ENCODE results near the gene MAK. TPM values are rescaled to one million over a fixed set of nuclear protein-coding genes. Genes with fewer than 3 reads are reported as not detected.
A peak's percentile ranks its signal among the peaks of the same experiment; 100 is the strongest.

The MAK gene
- total and polyA plus RNA-seq, 2 donors, result 0.09 to 0.11 TPM

DNA sequence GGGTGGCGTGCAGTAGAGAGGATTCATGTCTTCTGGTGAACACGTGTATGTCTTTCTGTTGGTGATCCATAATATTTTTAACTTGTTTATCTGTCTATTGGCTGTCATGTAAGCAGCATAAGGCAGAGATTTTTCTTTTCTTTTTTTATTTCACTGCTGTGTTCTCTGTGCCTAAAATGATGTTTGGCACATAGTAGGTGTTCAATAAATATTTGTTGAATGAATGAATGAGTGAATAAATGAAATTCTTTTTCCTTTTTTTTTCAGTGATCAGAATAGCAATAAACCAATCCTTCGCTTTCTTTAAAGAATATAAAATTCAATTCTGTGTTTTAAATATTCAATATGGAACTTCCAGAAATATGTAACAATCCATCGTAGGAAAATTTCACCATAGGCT, 30.0 kb downstream of the MAK start:
- H3K4me3 ChIP-seq (ENCODE audit: low read length in 2 of 2), result no peak overlapping the region
- no peaks in the 10 kb centered on the region for H3K4me1 ChIP-seq (ENCODE audit: control insufficient read depth in 2 of 2, insufficient read depth in 2 of 2, low read length in 2 of 2)
- H3K36me3 ChIP-seq (ENCODE audit: control insufficient read depth in 2 of 2, insufficient read depth in 2 of 2, low read length in 1 of 2), result no peaks in the 10 kb centered on the region
- no peaks in the 10 kb centered on the region for H3K27me3 ChIP-seq (ENCODE audit: control insufficient read depth in 2 of 2, insufficient read depth in 1 of 2, low read length in 1 of 2)
- DNase-seq (ENCODE audit: low read depth in 6 of 9, low spot score in 9 of 9), result no peak
- H3K9me3 ChIP-seq (ENCODE audit: control insufficient read depth in 2 of 2, insufficient read depth in 1 of 2, low read length in 1 of 2), result no peaks in the 10 kb centered on the region
- no peak overlapping the region for H3K27ac ChIP-seq (ENCODE audit: low read depth in 1 of 2, low read length in 1 of 2)
- over 99% methylated on average over 4 of the region's 4 CpGs for WGBS

- Histone ChIP-seq H3K36me3 (ENCODE audit: control insufficient read depth in 2 of 2, insufficient read depth in 2 of 2, low read length in 1 of 2) (no peaks in the 10 kb centered on the region), H3K4me1 (ENCODE audit: control insufficient read depth in 2 of 2, insufficient read depth in 2 of 2, low read length in 2 of 2) (no peaks in the 10 kb centered on the region), H3K9me3 (ENCODE audit: control insufficient read depth in 2 of 2, insufficient read depth in 1 of 2, low read length in 1 of 2) (no peaks in the 10 kb centered on the region), H3K27me3 (ENCODE audit: control insufficient read depth in 2 of 2, insufficient read depth in 1 of 2, low read length in 1 of 2) (no peaks in the 10 kb centered on the region), H3K4me3 (ENCODE audit: low read length in 2 of 2) (no peak overlapping the region), H3K27ac (ENCODE audit: low read depth in 1 of 2, low read length in 1 of 2) (no peak overlapping the region)
- 60% methylated on average over 2 of the region's 2 CpGs for WGBS
- peak; percentile 24 to 77 (median 56) for DNase-seq (ENCODE audit: low read depth in 6 of 9, low spot score in 9 of 9)
These were observed 37.0 kb downstream of the MAK start for GRCh38 chr6:10801224-10801848.

DNA sequence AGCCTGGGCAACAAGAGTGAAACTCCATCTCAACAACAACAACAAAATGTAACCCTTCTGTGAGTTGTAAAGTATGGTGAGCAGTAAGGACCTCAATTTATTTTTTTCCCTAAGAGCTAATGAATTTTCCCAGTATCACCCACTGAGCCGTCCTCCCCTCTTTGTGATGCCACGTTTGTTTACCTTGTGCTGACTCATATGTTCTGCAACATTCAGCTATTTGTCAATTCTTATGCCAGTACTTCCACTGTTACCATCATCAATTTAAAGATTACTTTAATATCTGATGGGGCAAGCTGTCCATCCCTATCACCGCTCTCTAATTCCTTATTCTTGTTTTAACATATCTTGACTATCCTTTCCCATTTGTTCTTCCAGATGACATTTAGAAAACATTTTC, 37.5 kb downstream of the MAK start:
- Histone ChIP-seq H3K9me3 (ENCODE audit: control insufficient read depth in 2 of 2, insufficient read depth in 1 of 2, low read length in 1 of 2) (no peaks in the 10 kb centered on the region), H3K4me3 (ENCODE audit: low read length in 2 of 2) (no peak overlapping the region), H3K27ac (ENCODE audit: low read depth in 1 of 2, low read length in 1 of 2) (no peak overlapping the region), H3K4me1 (ENCODE audit: control insufficient read depth in 2 of 2, insufficient read depth in 2 of 2, low read length in 2 of 2) (no peaks in the 10 kb centered on the region), H3K36me3 (ENCODE audit: control insufficient read depth in 2 of 2, insufficient read depth in 2 of 2, low read length in 1 of 2) (no peaks in the 10 kb centered on the region), H3K27me3 (ENCODE audit: control insufficient read depth in 2 of 2, insufficient read depth in 1 of 2, low read length in 1 of 2) (no peaks in the 10 kb centered on the region)
- no peak for DNase-seq (ENCODE audit: low read depth in 6 of 9, low spot score in 9 of 9)
- WGBS, result 95% methylated on average over 3 of the region's 3 CpGs

DNA sequence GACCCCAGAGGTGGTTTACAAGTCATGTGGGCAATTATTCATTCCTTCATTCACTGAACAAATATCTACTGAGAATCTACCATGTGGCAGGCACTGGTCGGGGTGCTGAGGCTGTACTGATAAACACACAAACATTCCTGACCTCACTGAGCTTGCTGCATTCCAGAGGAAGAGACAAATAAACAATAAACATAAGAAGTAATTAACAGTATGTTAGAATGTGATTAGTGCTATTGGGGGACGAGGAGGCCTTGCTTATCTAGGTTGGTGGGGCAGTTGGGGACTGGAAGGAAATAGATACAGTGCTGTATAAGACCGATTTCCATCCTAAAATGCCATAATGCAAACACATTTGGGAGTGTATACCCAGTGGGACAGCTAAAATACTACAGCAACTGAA, 44.1 kb downstream of the MAK start:
- DNase-seq (ENCODE audit: low read depth in 6 of 9, low spot score in 9 of 9), result no peak
- 96% methylated on average over 3 of the region's 3 CpGs for WGBS
- H3K4me3 ChIP-seq (ENCODE audit: low read length in 2 of 2), result no peak overlapping the region

DNA sequence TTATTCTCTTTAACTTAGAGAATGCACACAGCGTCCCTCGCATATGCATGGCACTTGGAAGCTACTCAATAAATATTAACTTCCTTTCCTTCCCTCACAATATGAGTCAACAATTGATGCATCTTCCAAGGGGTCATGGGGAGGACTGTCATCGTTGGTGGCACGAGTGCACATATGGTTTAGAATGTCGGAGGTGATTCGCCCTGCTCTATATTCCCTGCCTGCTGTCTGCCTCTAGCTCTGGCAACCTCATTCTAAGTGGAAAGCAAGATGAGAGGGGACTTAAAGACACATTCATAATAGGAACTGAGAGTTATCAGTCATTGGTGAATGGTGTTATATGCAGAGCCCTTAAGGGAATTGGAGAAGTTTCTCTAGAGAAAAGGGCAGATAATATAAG, 44.6 kb downstream of the MAK start:
- Histone ChIP-seq H3K27me3 (ENCODE audit: control insufficient read depth in 2 of 2, insufficient read depth in 1 of 2, low read length in 1 of 2) (no peaks in the 10 kb centered on the region), H3K9me3 (ENCODE audit: control insufficient read depth in 2 of 2, insufficient read depth in 1 of 2, low read length in 1 of 2) (no peaks in the 10 kb centered on the region)

More for the DNA sequence above, 44.1 kb downstream of the MAK start:
- H3K27ac ChIP-seq (ENCODE audit: low read depth in 1 of 2, low read length in 1 of 2), result no peak overlapping the region
- H3K9me3 ChIP-seq (ENCODE audit: control insufficient read depth in 2 of 2, insufficient read depth in 1 of 2, low read length in 1 of 2), result no peaks in the 10 kb centered on the region
- H3K36me3 ChIP-seq (ENCODE audit: control insufficient read depth in 2 of 2, insufficient read depth in 2 of 2, low read length in 1 of 2), result no peaks in the 10 kb centered on the region
- no peaks in the 10 kb centered on the region for H3K4me1 ChIP-seq (ENCODE audit: control insufficient read depth in 2 of 2, insufficient read depth in 2 of 2, low read length in 2 of 2)
- no peaks in the 10 kb centered on the region for H3K27me3 ChIP-seq (ENCODE audit: control insufficient read depth in 2 of 2, insufficient read depth in 1 of 2, low read length in 1 of 2)

GRCh38 chr6:10793035-10793434, 45.3 kb downstream of the MAK start:
- 97% methylated on average over 3 of the region's 3 CpGs for WGBS
- Histone ChIP-seq H3K27ac (ENCODE audit: low read depth in 1 of 2, low read length in 1 of 2) (no peak overlapping the region), H3K36me3 (ENCODE audit: control insufficient read depth in 2 of 2, insufficient read depth in 2 of 2, low read length in 1 of 2) (no peaks in the 10 kb centered on the region), H3K27me3 (ENCODE audit: control insufficient read depth in 2 of 2, insufficient read depth in 1 of 2, low read length in 1 of 2) (no peaks in the 10 kb centered on the region), H3K4me1 (ENCODE audit: control insufficient read depth in 2 of 2, insufficient read depth in 2 of 2, low read length in 2 of 2) (no peaks in the 10 kb centered on the region), H3K4me3 (ENCODE audit: low read length in 2 of 2) (no peak overlapping the region), H3K9me3 (ENCODE audit: control insufficient read depth in 2 of 2, insufficient read depth in 1 of 2, low read length in 1 of 2) (no peaks in the 10 kb centered on the region)
- DNase-seq (ENCODE audit: low read depth in 6 of 9, low spot score in 9 of 9), result no peak

More for the DNA sequence above, 44.6 kb downstream of the MAK start:
- Histone ChIP-seq H3K4me1 (ENCODE audit: control insufficient read depth in 2 of 2, insufficient read depth in 2 of 2, low read length in 2 of 2) (no peaks in the 10 kb centered on the region), H3K27ac (ENCODE audit: low read depth in 1 of 2, low read length in 1 of 2) (no peak overlapping the region), H3K36me3 (ENCODE audit: control insufficient read depth in 2 of 2, insufficient read depth in 2 of 2, low read length in 1 of 2) (no peaks in the 10 kb centered on the region), H3K4me3 (ENCODE audit: low read length in 2 of 2) (no peak overlapping the region)
- no peak for DNase-seq (ENCODE audit: low read depth in 6 of 9, low spot score in 9 of 9)
- 98% methylated on average over 6 of the region's 6 CpGs for whole genome bisulfite sequencing

GRCh38 chr6:10792101-10792500, 46.2 kb downstream of the MAK start:
- no peak for DNase-seq (ENCODE audit: low read depth in 6 of 9, low spot score in 9 of 9)
- Histone ChIP-seq H3K9me3 (ENCODE audit: control insufficient read depth in 2 of 2, insufficient read depth in 1 of 2, low read length in 1 of 2) (no peaks in the 10 kb centered on the region), H3K36me3 (ENCODE audit: control insufficient read depth in 2 of 2, insufficient read depth in 2 of 2, low read length in 1 of 2) (no peaks in the 10 kb centered on the region), H3K4me1 (ENCODE audit: control insufficient read depth in 2 of 2, insufficient read depth in 2 of 2, low read length in 2 of 2) (no peaks in the 10 kb centered on the region), H3K27me3 (ENCODE audit: control insufficient read depth in 2 of 2, insufficient read depth in 1 of 2, low read length in 1 of 2) (no peaks in the 10 kb centered on the region), H3K27ac (ENCODE audit: low read depth in 1 of 2, low read length in 1 of 2) (no peak overlapping the region), H3K4me3 (ENCODE audit: low read length in 2 of 2) (no peak overlapping the region)
- 96% methylated on average over 5 of the region's 5 CpGs for WGBS

GRCh38 chr6:10791673-10792072, 46.7 kb downstream of the MAK start:
- Histone ChIP-seq H3K27ac (ENCODE audit: low read depth in 1 of 2, low read length in 1 of 2) (no peak overlapping the region), H3K4me3 (ENCODE audit: low read length in 2 of 2) (no peak overlapping the region), H3K36me3 (ENCODE audit: control insufficient read depth in 2 of 2, insufficient read depth in 2 of 2, low read length in 1 of 2) (no peaks in the 10 kb centered on the region), H3K4me1 (ENCODE audit: control insufficient read depth in 2 of 2, insufficient read depth in 2 of 2, low read length in 2 of 2) (no peaks in the 10 kb centered on the region), H3K9me3 (ENCODE audit: control insufficient read depth in 2 of 2, insufficient read depth in 1 of 2, low read length in 1 of 2) (no peaks in the 10 kb centered on the region), H3K27me3 (ENCODE audit: control insufficient read depth in 2 of 2, insufficient read depth in 1 of 2, low read length in 1 of 2) (no peaks in the 10 kb centered on the region)
- DNase-seq (ENCODE audit: low read depth in 6 of 9, low spot score in 9 of 9), result no peak
- over 99% methylated on average over 5 of the region's 5 CpGs for WGBS

DNA sequence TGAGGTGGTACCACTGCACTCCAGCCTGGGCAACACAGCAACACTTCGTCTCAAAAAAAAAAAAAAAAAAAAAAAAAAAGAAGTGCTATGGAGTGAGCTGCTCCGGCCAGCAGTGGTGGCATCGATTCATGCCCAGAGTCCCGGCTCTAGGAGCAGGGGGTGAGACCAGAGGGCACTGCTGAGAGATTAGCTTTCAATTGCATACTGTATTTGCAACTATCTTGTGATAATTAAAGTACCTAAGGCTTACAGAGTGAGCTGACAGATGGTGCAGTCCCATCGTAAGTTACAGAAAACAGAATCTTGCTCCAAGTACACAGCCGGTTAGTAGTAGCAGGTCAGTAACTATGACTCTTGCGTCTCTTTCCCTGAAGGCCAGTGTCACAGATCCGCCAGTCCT, 59.3 kb downstream of the MAK start:
- Histone ChIP-seq H3K4me3 (ENCODE audit: low read length in 2 of 2) (no peak overlapping the region), H3K36me3 (ENCODE audit: control insufficient read depth in 2 of 2, insufficient read depth in 2 of 2, low read length in 1 of 2) (peaks cover 0 to 15% of the 10 kb centered on the region in 2 donors), H3K9me3 (ENCODE audit: control insufficient read depth in 2 of 2, insufficient read depth in 1 of 2, low read length in 1 of 2) (no peaks in the 10 kb centered on the region), H3K4me1 (ENCODE audit: control insufficient read depth in 2 of 2, insufficient read depth in 2 of 2, low read length in 2 of 2) (no peaks in the 10 kb centered on the region), H3K27ac (ENCODE audit: low read depth in 1 of 2, low read length in 1 of 2) (no peak overlapping the region), H3K27me3 (ENCODE audit: control insufficient read depth in 2 of 2, insufficient read depth in 1 of 2, low read length in 1 of 2) (no peaks in the 10 kb centered on the region)
- no peak for DNase-seq (ENCODE audit: low read depth in 6 of 9, low spot score in 9 of 9)
- 99% methylated on average over 8 of the region's 8 CpGs for WGBS
